GM12872 (cell line): ENCODE data around the gene LENG9.
A peak's percentile ranks its signal among the peaks of the same experiment; 100 is the strongest.

Source experiments
- CTCF ChIP-seq: IDR thresholded peaks from 3 replicates; pipeline ENCODE4 v1.5.1; 2011; ENCODE audit warnings: low read depth, mild to moderate bottlenecking, low read length, moderate library complexity; ENCODE audit not compliant: insufficient read depth

LENG9 gene

GRCh38 chr19:54435551-54436016 is 28.0 kb downstream of the LENG9 start:
- no peak for TF ChIP-seq CTCF

GRCh38 chr19:54434873-54435214 is 28.7 kb downstream of the LENG9 start:
- no peak for TF ChIP-seq CTCF

GRCh38 chr19:54434112-54434872 is 29.3 kb downstream of the LENG9 start:
- no peak for TF ChIP-seq CTCF

- TF ChIP-seq CTCF: no peak
Observed at GRCh38 chr19:54433697-54434096, 29.9 kb downstream of the LENG9 start.

GRCh38 chr19:54432144-54432738 is 31.3 kb downstream of the LENG9 start:
- TF ChIP-seq CTCF: no peak

GRCh38 chr19:54431255-54431838 is 32.2 kb downstream of the LENG9 start:
- no peak for TF ChIP-seq CTCF

GRCh38 chr19:54430306-54431254 is 33.0 kb downstream of the LENG9 start:
- TF ChIP-seq CTCF: 0 out of 3 replicates have a peak, but pooled peaks have one; percentile 20
